ENCODE measurements around the gene NAPA.

The NAPA gene

DNA sequence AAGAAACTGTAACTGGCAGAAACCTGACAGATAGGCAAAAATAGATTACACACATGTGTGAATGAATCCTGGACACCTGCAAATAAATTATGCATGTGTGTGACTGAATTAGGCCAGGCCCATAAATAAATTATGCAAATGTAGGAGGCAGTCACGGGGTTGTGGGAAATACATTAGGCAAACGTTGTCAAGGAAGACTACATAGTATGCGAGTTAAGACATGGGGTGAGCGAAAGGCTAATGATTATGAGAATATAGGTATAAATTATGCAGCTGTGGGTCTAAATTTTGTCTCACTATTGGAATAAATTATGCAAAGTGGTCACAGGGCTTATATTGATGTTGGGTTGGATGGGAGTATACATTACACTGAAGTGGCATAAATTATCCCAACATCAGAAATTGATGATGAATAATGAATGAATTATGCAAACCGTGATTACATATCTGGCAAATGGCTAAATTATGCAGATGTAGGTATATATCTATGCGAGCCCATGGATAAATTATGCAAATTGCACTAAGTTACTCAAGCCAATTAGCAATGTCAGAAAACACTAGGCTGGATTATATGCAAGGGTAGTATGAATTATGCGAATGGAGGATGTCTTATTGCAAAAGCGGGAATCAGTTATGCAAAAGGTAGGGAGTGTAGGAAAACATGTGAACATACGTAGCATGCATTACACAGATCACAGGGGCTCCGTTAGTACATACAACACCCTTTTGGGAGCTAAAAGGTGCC lies 50.0 kb downstream of the NAPA start:
- in situ Hi-C loops (cut with MboI; ENCODE audit: low sequenced_read_pairs), result no loop called here

DNA sequence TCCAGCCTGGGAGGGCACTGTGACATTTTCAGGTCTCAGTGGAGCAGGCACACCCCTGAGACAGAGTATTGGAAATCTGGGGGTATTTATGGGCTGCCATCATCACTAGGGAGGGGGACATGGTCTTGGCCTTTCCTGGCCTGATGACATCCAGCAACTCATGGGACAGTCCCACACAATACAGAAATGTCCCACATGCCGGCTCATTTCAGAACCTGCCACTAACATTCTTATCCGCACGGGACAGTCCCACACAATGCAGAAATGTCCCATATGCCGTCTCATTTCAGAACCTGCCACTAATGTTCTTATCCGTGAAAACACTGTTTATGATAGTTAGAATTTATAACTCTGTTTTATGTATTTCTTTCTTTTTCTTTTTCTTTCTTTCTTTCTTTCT lies 53.0 kb downstream of the NAPA start:
- in situ Hi-C loops (cut with MboI; ENCODE audit: low sequenced_read_pairs), result no loop called here

DNA sequence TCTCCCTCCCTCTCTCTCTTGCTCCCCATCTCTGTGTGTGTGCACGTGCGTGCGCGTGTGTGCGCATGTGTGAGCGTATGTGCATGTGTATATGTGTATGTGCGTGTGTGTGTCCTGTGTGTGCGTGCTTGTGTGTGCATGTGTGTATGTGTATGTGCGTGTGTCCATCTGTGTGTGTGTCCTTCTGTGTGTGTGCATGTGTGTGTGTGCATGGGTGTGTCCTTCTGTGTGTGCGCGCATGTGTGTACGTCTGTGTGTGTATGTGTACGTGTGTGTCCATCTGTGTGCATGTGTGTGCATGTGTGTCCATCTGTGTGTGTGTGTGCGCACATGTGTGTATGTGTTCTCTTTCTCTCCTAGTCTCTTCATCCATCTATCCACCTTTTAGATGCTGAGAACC lies 55.4 kb downstream of the NAPA start:
- in situ Hi-C loops (cut with MboI; ENCODE audit: low sequenced_read_pairs), result no loop called here

DNA sequence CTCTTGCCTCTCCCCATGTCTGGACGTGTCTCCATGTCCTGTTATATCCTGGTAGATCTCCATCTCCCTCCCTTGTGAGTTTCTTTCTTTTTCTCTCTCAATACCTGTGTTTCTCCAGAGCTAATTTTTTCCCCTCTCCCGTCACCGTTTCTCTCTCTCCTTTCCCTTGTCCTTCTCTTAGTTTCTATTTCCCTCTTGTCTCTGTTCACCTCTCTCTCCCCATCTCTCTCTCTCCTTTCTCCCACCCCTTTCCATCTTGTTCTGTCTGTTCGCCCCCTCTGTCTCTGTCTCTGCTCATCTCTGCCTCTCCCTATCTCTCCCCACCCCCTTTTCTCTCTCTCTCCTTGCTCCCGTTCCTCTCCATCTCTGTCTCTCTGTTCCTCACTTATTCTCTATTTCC lies 56.2 kb downstream of the NAPA start:
- in situ Hi-C loops (cut with MboI; ENCODE audit: low sequenced_read_pairs), result no loop called here

DNA sequence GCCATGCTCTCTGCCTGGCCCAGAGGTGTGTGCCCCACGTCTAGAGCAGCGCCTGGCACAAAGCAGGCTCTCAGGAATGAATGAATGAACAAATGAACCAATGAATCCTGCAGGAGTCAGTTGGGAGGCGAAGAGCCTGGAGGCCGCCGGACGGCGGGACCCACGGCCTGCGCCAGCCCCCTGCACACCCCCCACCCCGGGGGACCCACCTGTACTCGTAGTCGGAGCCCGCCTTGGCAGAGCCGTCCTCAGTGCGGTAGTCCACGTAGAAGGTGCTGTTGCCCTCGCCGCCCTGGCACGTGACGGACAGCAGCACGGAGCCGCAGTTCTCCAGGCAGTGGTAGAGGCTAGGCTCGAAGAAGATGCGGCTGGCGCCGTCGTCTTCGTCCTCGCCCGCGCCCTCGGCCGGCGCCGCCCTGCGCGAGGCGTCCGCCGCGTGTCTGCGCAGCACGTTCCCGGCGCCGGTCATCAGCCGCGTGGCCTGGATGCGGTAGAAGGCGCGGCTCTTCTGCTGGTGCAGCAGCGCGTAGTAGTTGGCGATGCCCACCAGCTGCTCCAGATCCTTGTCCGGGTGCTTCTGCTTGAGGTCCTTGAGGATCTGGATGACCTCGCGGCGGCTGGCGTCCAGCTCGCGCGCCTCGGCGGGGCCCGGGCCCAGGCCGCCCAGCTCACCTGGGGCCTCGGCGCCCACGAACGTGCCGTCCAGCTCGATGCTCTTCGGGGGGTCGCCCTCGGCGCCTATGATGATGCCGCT lies 58.0 kb downstream of the NAPA start:
- in situ Hi-C loops (cut with MboI; ENCODE audit: low sequenced_read_pairs), result no loop called here

DNA sequence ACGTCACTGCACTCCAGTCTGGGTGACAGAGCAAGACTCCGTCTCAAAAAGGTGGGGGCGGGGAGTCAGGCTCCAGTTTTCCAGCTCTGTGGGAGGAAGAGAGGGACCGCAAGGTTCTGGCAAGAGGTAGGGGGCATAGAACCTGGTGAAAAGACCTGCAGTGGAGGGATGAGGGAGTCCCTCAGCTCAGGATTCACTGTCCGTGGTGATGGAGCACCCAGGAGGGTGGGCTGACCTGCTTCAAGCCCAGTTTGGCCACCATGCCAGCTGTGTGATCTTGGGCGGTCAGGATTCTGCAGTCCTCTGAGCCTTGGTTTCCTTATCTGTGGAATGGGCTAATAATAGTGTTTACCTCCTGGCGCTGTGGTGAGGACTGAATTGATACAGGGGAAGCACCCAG lies 64.4 kb downstream of the NAPA start:
- in situ Hi-C loops (cut with MboI; ENCODE audit: low sequenced_read_pairs), result no loop called here

DNA sequence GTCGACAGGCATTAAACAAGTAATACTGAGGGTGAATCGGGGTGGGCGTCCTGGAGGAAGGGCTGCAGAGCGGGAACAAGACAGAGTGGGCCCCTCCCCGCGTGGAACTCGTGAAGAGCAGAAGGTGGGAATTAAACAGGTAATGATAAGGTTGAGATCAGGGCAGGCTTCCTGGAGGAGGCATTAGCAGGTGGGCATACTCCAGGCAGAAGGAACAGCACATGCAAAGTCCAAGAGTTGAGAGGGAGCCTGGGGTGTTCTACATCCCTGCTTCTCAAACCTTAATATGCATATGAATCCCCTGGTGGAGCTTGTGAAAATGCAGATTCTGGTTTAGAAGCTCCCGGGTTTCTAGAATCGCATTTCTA lies 66.5 kb downstream of the NAPA start:
- in situ Hi-C loops (cut with MboI; ENCODE audit: low sequenced_read_pairs), result no loop called here

DNA sequence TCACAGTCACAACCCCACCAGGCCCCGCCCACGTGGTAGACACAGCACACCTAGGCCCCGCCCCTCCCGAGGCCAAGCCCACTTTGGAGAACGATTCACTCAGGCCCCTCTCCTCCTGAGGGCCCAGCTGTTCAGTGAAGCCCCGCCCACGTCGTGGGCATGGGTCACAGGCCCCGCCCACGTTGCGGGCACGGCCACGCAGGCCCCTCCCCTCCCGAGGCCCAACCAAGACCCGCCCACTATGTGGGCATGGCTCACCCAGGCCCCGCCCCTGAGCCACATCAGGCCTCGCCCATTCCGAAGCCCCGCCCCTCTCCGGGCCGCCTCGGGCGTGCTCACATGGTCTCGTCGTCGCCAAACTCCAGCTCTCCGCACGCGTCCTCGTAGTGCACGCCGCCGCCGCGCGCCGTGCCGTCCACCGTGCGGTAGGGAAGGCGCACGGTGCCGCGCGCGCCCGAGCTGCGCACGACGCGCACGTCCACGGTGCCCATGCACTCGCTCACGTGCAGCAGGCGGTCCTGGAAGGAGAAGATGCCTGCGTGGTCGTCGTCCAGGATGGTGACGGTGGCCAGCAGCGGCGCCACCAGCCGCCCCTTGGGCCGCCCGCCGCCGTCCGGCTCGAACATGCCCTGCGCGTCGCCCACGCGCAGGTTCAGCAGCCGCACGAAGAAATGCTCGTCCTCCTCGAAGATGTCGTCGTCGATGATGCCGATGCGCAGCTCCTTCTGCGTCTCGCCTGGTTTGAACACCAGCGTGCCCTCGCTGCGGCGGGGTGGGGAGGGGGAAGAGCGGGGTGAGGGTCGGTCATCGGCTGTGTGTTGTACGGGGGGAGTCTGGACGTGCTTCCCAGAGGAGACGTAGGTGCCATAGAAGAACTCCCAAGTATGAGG lies 67.1 kb downstream of the NAPA start:
- in situ Hi-C loops (cut with MboI; ENCODE audit: low sequenced_read_pairs), result no loop called here

DNA sequence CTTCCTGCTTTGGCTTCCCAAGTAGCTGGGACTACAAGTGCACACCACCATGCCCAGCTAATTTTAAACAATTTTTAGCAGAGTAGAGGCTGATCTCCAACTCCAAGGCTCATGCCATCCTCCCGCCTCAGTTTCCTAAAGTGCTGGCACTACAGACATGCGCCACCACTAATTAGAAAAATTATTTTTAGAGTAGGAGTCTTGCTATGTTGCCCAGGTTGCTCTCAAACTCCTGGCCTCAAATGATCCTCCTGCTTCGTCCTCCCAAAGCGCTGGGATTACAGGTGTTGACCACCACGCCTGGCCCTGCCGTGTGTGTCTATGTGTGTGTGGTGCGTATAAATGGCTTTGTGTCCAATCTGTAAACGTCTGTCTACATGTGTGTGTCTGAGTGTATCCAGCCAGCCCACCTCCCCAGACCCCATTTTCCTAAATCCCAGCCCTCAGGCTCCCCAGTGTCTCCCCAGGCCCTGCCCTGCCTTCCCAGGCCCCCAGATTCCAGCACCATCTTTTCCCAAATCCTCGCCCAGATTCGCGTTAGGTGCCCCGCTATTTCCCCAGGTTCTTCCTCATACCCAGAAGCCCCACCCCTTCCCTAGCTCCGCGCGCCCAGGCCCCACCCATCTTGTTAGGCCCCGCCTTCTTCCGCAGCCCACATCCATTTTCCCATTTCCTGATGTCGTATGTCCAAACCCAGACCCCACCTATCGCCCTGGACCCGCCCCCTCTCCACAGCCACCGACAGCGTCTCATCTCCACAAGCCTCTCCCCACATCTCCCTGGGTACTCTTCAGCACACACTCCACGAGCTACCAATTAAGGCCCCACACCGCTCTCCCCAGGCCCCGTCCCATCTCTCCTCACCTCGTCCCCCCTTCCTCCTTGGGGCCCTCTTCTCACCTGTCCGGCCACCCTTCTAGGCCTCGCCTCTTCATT lies 68.1 kb downstream of the NAPA start:
- in situ Hi-C loops (cut with MboI; ENCODE audit: low sequenced_read_pairs), result no loop called here

DNA sequence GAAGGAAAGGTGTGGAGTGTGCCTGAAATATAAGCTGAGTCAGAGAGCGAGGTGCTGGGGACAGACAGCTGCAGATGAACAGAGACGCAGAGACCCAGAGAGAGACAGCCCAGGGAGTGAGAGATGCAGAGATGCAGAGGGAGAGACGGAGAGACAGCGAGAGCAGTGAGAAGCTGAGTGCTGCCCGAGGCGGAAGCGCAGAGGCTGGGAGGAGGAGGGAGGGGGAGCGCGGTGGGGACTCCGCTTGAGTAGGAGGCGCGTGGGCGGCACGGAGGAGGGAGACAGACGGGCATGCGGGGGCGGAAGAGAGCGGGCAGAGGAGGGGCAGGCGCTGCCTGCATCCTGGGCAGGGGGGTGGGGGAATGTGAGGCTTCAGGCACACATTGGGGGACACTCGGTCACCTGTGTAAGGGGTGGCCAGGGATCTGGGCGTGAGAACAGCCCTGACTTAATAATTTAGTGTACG lies 68.9 kb downstream of the NAPA start:
- in situ Hi-C loops (cut with MboI; ENCODE audit: low sequenced_read_pairs), result no loop called here

DNA sequence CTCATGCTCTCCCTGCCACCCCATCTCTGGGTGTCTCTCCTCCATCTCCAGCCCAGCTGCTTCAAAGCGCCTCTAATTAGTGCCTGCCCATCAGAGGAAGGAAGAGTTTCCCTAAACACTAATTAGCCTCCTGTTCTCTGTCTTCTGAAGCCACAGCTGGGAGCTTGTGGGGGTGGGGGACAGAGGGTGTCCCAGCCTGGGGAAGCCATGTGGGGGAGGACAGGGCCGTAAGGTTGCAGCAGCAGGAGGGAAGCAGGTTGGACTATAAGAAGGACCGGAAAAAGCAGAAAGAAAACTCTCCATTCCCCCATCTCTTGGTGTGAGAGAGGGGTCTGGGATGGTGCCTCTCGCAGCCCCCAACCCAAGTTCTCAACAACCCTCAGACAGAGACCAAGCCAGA lies 69.3 kb downstream of the NAPA start:
- in situ Hi-C loops (cut with MboI; ENCODE audit: low sequenced_read_pairs), result no loop called here

DNA sequence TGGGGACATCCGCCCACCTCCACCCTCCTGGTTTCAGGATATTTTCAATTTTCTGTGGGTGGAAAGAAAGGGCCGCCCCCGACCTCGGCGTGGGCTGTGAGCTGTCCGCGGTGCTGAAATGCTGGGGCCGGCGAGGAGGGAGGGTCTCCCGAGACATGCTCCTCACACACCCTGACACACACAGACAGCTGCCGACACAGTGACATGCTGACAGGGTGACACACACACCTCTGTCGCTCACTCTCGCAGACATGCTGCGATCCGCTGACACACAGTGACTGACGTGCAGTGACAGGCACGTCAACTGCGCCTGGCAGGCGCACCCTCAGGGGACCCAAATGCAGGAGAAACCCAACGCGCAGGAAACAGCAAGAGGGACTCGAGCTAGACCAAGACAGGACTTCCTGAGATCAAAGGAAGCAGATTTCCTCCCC lies 70.5 kb downstream of the NAPA start:
- in situ Hi-C loops (cut with MboI; ENCODE audit: low sequenced_read_pairs), result no loop called here

DNA sequence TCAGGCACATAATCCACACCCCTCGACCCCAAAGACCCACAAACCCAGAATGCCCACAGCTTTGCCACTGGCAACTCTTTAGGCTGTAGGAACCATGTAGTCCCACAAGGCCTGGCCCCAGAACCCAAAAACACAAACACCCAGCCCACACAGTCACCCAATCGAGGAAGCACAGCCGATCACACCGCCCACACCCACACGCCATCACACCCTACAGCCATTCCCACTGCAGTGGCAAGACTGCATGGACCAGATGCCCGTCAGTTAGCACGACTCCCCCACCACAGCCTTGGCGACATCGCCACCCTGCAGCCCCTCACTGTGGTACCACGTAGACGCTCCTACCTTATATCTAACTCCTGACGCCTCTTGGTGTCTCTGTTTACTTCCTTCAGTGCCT lies 71.5 kb downstream of the NAPA start:
- in situ Hi-C loops (cut with MboI; ENCODE audit: low sequenced_read_pairs), result no loop called here

DNA sequence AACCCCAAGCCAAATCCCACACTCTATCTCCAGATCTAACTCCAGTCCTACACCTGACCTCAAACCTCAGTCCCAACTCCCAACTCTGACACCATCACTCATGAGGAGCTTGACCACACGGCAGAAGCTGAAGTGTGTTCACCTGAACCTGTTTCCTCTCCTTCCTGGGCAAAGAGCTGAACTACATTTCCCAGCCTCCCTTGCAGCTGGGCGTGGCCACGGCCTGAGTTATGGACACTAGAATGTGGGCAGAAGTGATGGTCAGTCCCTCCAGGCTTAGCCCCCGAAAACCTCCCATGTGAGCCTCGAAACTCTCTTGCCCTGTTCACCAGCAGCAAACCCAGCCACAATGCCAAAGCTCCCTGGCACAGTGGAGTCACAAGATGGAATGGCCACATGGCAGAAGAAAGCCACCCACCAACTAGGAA lies 76.1 kb downstream of the NAPA start:
- in situ Hi-C loops (cut with MboI; ENCODE audit: low sequenced_read_pairs), result loop anchor here (10.0 kb wide), 1 partner anchor 266 kb away; no protein-coding TSS in a partner anchor
